A172 (cell line): Measurements from ENCODE around the gene MYO1E. TPM values are rescaled to one million over a fixed set of nuclear protein-coding genes. Genes with fewer than 3 reads are reported as not detected.
"Not testable (repeated sequence)": the region's sequence is repeated elsewhere in the genome, so short reads cannot be mapped to it uniquely, and the experiment has no call there.

ENCODE experiments used
- DNase-seq: peaks from one replicate; pipeline ENCODE4 v3.0.0-alpha.2; 2015; ENCODE audit warnings: low spot score
- total RNA-seq: library from RNA; depleted of rRNA; stranded (reverse); fragments of >200 nt; shearing (Covaris generic); gene quantifications from 2 replicates; pipeline ENCODE4 v1.2.3, GENCODE V29; 2014

MYO1E gene
- total RNA-seq, 1 experiment from 2014 or later, result 25.6 TPM

DNA sequence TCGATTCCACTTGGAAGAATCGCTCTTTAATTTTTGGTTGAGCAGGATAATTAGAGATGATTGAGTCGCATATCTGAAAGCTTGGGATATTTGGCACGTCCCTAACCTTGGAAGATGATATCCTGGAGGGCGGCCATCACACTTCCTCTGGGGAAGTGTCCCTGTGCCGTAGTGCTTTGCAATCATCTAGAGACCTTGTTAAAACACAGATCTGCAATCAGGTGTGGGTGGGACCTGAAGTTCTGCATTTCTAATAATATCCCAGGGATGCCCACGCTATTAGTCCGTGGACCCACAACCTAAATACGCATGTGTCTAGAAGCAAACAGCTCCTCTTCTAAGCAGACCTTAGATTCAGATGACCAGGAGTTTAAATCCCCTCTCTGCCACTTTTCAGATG lies 20.5 kb downstream of the MYO1E start:
- no peak for DNase-seq

DNA sequence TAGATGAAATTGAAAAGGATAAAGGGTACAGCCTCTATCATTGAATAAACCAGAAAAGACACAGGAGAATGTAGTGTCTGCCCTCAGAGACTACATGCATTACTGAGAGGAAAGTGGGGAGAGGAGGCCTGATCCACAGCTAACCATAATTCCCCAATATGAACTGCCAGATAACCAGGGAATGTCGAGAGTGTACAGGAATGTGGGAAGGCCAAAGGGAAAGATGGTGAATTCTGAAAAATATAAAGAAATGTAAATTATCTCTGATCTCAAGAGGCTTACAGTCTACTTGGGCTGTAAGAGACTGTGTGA lies 22.3 kb downstream of the MYO1E start:
- DNase-seq, result no peak

DNA sequence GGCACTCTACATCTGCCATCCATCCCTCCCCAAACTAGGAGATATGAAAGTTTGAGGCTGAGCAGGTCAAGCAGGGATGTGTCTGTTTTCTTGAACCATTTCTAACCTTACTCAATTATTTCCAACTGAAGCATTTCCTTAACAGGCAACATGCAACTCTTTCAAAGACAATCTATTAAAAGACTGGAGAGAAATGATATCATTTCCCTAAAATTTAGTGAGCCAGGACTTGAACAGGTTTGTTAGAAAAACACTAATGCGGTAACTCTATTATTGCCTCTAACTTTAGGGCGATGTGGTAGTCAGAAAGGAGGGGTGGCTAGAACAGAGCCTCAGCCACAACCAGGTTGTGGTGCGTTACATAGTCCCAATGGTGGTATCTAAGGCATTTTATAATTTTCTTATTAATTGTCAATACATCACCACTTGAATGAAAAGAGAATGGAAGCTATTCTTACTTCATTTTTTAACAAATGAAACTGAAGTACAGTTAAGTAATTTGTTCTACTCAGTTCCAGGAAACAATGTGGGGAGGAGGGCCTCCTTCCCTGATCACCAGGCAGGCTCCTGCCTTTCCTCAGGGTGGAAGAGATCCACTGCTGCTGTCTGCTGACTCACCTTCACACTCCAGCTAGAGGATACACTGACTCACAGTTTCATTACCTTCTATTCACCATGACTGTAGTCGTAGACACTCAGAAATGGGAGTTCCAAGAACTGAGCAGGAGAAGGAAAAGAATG lies 22.8 kb downstream of the MYO1E start:
- peak; percentile 88 for DNase-seq

DNA sequence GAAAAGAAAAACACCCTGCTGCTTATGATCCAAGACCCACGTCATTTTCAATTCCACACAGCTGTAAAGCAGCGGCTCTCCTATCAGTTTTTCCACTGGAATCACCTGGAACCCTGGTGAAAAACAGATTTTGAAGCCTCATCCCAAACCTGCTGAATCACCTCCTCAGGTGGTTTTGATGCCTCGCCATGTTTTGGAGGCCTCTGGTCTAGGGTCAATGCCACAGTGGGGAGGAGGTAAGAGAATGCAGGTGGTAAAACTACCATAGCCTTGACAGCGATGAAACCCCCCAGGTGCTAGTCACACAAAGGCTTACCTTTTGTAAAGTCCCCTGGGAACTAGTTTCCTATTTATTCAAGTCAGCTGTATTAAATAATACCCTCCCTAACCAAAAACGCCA lies 24.8 kb downstream of the MYO1E start:
- no peak for DNase-seq

DNA sequence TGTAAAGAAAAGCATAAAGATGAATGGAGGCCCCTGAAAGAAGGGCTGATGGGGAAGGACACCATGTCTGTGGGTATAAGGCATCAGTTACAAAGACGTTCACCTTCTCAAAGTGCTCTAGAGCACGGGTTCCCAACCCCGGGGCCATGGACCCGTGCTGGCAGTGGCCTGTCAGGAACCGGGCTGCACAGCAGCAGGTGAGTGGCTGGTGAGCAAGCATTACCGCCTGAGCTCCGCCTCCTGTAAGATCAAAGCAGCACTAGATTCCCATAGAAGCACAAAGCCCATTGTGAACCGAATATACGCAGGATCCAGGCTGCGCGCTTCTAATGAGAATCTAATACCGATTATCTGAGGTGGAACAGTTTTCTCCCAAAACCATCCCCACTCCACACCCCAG lies 25.7 kb downstream of the MYO1E start:
- DNase-seq, result no peak

DNA sequence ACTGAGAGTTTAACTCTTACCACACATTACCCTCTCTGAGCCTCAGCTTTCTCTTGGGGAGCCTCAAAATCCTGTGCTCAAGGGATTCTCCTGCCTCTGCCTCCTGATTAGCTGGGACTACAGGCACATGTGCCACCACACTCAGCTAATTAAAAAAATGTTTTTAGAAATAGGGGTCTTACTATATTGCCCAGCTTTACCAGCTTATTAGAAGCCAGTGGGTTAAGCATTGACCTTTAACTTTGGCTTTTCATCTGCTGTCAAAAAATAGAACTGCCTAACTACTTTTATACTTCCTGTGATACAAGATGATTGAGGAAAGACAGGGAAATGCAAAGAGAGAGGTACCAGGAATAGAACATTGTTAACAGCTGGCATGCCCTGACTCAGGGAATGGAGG lies 27.3 kb downstream of the MYO1E start:
- DNase-seq, result no peak

DNA sequence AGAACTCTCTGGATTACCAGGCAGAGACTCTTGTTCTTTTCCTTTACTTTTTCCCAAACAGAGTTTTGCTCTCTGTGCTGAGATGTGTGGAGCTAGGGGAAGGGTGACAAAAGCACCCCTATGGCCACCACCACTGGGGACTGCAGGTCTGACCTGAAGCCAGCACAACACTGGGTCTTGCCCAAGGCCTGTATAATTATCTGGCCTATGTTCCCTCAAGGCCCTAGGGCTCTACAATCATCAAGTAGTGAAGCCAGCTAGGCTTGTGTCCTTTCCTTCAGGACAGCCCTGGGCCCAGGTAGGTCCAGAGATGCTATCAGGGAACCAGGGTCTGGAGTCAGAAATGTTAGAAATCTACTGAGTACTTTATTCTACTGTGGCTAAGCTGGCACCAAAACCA lies 28.4 kb downstream of the MYO1E start:
- DNase-seq, result no peak

DNA sequence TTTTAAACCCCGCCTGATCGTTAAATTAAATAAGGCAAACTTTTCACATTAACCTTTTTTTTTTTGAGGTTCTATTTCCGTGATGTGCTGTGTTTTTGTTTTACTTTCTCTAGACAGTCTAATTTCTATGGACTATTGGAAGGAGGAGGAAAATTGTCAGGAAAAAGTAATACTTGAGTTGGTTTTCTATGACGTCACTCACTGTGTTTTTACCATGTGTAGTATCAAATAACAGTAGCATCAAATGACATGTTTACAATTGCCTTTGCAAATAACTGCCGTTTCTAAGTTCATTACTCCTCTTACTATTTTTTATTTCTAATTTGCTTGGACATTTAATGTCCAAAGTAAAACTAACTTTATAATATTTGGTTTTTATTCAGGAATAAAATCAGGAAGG lies 32.3 kb downstream of the MYO1E start:
- no peak for DNase-seq

DNA sequence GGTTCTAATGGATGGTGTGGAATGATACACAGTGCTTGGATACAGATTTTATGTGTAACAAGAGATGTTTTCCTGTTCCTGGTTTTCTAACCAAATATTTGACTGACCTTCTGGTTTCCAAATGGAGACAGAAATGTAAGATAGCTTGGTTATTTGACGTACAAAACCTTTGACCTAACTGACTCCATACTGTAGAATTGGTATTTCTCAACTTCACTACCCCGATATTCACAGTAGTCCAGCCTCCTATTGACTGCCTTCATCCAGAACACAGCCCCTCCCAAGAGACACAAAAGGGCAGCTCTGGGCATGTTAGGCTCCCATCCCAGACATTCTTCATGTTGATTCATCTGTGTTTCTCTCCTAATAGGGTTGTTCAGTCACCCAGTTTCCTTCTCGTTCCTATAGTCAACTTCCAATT lies 33.4 kb downstream of the MYO1E start:
- no peak for DNase-seq

DNA sequence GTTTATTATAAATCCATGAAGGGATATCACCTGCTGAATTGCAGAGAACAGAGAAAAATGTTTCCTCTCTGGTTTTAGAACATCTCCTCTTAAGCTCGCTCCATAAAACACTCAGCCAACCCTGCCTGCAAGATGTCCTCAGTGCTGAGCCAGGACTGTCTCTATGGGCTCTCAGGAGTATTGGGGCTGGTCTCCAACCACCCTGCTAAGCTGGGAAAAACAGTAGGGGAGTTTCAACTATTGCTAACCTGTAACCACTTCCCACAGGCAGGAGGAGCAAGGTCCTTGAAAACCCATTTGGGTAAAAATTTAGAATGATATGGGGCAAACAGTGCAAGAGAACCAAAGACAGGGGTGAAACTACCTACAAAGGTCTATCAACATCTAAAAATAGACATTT lies 34.3 kb downstream of the MYO1E start:
- no peak for DNase-seq

DNA sequence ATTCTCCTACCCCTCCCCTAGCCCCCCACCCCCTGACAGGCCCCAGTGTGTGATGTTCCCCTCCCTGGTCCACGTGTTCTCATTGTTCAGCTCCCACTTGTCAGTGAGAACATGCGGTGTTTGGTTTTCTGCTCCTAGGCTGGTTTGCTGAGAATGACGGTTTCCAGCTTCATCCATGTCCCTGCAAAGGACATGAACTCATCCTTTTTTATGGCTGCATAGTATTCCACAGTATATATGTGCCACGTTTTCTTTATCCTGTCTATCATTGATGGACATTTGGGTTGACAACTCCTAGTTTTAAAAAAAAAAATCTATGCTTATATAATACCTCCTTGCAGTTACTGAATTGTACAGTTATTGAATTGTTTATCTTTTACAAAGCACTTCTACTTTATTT lies 35.9 kb downstream of the MYO1E start:
- DNase-seq, result not testable (repeated sequence)

DNA sequence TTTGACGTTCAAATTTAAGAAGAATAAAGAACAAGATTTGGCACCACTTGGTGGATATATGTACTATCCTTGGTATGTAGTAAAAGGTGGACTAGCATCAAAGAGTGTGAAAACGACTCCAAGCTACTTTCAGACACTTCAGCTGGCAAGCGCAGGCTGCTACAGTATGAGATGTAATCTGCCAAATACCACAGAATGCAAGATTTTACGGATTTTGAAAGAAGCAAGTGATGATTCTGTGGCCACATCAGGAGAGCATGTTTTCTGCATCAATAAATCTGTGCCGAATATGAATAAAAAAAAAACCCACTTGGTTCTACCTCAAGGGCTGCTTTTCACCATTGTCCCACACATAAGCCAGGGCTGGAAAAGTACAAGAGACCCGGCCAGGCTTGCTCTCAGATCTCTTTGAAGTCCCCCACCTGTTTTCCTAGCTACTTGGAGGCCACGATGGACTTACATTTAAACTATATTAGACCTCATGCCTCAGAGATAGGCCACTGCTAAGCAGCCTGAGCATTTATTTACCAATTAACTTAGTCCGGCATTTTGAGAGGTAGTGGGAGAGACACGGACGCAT lies 37.4 kb downstream of the MYO1E start:
- no peak for DNase-seq

DNA sequence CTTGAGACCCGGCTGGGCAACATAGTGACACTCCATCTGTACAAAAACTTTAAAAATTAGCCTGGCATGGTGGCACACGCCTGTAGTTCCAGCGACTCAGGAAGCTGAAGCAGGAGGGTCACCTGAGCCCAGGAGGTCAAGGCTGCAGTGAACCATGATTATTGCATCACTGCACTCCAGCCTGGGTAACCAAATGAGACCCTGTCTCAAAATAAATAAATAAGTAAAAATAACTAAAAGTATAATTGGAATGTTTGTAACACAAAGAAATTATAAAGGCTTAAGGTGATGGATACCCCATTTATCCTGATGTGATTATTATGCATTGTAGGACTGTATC lies 38.6 kb downstream of the MYO1E start:
- no peak for DNase-seq

DNA sequence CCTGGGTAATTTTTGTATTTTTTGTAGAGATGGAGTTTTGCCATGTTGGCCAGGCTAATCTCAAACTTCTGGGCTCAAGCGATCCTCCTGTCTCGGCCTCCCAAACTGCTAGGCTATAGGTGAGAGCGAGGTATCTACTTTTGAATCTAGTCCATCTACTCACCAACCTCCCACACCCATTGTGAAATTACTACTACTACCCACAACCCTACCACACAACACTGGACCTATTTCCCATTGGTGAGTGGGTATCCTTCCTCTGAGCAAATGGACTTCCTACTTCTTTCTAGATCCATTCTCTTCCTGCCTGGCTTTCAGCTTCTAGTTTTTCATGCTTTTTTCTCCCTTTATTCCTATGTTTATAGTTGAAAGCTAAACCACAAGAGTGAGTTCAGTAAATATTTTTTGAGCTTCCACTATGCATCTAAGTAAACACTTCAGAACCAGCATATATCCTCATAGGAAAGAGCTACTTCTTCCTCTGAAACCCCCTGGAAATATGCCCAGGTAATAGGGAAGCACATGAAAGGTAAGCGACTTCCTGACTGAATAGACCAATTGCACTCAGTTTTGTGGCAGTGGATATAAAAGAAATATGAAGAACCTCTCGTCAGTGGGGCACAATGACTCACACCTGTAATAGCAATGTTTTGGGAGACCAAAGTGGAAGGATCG lies 39.1 kb downstream of the MYO1E start:
- DNase-seq, result no peak

DNA sequence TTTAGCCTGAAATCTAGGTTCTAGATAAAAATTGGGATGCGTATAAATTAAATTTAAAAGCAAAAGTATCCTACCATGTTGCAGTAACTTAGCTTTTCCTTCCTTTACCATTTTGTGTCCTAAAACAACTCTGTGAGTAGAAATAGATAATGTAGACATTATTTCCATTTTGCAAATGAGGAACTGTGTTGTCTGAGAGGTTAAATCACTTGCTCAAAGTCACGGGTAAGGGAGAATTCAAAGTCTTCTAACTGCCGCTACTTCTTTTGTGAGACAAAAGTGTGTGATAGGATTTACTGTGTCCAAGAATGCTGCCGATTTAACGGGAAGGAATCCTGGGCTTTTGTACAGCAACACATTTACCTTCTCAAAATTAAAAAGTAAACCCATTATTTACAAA lies 40.7 kb downstream of the MYO1E start:
- DNase-seq, result no peak

DNA sequence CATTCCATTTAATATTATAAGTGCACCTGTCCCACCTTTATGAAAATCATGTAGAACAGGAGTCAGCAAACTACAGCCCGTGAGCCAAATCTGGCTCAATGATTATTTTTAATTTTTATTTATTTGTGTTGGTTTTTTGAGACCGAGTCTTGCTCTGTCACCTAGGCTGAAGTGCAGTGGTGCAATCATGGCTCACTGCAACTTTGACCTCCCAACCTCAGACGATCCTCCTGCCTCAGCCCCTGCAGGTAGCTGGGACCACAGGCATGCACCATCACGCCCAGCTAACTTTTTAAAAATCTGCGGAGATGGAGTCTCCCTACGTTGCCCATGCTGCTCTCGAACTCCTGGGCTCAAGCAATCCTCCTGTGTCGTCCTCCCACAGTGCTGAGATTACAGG lies 42.0 kb downstream of the MYO1E start:
- DNase-seq, result no peak

DNA sequence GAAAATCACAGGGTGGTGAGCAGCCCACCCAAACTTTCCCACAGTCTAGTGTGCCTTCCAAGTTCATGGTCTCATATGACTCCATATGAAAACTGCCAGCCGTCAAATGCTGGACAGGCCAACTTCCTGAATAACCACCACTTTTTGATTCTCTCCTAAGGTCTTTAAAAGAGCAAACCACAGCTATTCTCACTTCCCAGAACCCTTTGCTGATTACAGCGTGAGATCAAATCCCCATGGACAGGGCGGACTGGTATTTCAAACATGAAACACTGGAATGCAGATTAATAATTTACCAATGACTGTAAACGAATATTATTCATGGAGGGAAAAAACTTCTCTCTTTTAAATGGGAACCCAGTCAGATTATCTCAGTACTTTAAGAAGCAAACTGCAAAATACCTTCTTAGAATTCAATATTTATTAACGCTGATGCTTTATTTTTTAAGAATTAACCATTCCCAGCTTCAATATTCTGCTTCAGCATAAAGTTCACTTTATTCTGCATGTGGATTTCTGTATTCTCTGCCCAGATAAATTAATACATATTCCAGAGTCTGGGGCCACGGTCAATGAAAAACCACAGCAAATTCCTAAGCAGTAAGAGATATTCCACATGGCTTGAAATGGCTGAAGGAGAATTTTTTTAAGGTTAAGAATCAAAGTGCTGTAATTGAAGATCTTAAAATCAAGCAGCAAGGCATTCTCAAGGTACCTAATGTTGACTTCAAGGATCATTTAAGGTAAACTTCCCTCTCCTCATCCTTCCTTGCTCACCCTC lies 42.9 kb downstream of the MYO1E start:
- no peak for DNase-seq

DNA sequence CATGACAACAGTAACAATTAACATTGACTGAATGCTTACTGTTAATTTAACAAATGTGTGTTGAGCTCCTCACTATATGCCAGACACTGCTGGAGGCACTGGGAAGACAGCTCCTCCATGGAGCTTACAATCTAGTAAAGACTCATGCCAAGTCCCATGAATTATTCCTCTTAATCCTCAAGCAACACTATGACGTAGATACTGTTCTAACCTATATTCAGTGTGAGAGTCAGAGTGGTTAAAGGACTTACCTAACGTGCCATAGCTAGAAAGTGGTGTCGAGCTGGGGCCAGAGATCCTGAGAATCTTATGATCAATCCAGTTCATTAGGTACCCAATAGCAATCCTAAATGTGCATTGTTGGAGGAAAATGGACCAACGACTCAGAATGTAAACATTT lies 43.6 kb downstream of the MYO1E start:
- DNase-seq, result no peak

DNA sequence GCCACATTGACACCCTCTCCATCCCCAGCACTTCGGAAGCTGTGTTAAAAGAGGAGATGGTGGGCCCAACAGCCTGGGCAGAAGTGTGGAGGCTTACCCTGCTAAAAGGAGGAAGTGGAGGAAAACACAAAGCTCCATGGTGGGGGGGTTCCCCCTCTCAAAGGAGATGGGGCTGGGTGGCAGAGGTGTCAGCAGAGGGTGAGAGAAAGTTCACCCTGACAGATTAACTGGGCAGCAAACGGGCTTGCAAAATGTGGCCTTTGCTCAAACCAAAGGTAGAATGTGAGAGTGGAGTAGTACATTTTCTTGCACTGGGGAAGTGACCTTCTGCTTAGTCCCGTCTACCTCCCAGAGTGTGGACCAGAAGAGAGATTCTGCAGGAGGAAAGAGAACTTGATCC lies 44.7 kb downstream of the MYO1E start:
- no peak for DNase-seq

DNA sequence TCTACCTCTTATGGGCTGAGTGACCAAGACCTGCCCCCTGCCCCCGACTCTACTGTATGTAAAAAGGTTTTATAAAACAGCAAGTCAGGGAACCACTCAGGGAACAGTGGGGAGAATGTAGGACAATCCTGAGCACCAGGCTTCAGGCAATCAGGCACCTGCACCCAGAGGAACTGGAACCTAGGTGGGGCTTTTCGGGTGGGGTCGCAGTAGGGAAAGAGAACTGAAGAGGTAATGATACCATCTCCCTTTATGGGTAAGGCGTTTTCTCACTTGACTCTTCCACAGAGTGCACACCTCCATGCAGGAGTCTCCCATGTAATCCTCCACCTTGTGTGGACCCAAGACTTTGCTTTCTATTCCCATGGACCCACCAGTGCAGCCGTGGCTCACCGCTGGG lies 45.8 kb downstream of the MYO1E start:
- no peak for DNase-seq

DNA sequence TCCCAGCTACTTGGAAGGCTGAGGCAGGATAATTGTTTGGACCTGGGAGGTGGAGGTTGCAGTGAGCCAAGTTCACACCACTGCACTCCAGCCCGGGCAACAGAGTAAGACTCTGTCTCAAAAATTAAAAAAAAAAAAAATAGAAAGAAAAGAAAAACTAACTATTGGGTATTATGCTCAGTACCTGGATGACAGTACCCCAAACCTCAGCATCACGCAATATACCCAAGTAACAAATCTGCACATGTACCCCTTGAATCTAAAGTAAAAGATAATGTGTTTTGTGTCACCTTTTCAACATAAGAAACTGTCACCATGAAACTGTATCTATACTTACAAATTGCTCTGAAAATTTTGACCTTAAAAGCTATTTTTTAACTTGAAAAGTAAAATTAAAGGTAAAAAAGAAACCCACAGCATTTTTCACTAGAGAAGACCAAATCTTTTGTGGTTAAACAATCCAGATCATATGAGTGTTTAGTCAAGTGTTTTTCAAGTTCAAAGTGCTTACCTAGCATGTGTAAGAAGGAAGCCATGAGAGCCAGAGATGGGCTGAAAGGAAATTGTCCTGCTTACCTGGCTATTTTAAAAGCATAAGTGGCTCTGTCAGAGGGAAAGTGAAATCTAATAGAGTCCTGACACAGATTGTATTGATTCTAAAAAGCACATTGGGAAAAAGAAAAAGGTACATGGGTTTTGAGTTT lies 50.5 kb downstream of the MYO1E start:
- DNase-seq, result no peak

DNA sequence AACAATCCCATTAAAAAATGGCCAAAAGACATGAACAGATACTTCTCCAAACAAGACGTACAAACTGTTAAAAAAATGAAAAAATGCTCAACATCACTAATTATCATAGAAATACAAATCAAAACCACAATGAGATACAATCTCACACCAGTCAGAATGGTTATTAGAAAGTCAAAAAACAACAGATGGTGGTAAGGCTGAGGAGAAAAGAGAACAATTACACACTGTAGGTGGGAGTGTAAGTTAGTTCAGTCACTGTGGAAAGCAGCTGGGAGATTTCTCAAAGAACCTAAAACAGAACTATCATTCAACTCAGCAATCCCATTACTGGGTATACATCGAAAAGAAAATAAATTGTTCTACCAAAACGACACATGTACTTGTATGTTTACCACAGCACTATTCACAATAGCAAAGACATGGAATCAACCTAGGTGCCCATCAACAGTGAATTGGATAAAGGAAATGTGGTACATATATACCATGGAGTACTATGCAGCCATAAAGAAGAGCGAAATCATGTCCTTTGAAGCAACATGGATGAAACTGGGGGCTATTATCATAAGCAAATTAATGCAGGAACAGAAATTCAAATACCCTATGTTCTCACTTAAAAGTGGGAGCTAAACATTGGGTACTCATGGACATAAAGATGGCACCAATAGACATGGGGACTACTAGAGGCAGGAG lies 51.5 kb downstream of the MYO1E start:
- no peak for DNase-seq
